BE2C (cell line): ENCODE measurements around the gene ZNF341.

Experiments used
- DNase-seq: peaks from one replicate; pipeline ENCODE4 v3.0.0-alpha.2; 2020
- H3K27me3 ChIP-seq: fragments of 250-450 bp; sonication (Bioruptor Pico); 2 replicates; pipeline ENCODE4 v1.5.1; 2020; ENCODE audit warnings: mild to moderate bottlenecking
- H3K36me3 ChIP-seq: fragments of 250-450 bp; sonication (Bioruptor Pico); 2 replicates; pipeline ENCODE4 v1.5.1; 2020; ENCODE audit warnings: mild to moderate bottlenecking
- H3K4me1 ChIP-seq: fragments of 250-450 bp; sonication (Bioruptor Pico); 2 replicates; pipeline ENCODE4 v1.5.1; 2020
- H3K4me3 ChIP-seq: 2 replicates; pipeline ENCODE4 v1.5.1; 2011; ENCODE audit warnings: low read depth, low read length
- H3K9me3 ChIP-seq: fragments of 250-450 bp; sonication (Bioruptor Pico); 2 replicates; pipeline ENCODE4 v1.5.1; 2020
- CTCF ChIP-seq: IDR thresholded peaks from 2 replicates; pipeline ENCODE4 v1.5.1; 2012; ENCODE audit warnings: mild to moderate bottlenecking, low read depth, low read length

Gene ZNF341

GRCh38 chr20:33757046-33757445 lies 25.2 kb downstream of the ZNF341 start:
- Histone ChIP-seq H3K36me3 (no peaks in the 10 kb centered on the region), H3K4me3 (no peak overlapping the region), H3K9me3 (no peaks in the 10 kb centered on the region), H3K27me3 (no peaks in the 10 kb centered on the region), H3K4me1 (no peaks in the 10 kb centered on the region)
- TF ChIP-seq CTCF: no peak
- no peak for DNase-seq

- no peaks in the 10 kb centered on the region for H3K36me3 ChIP-seq
- H3K4me1 ChIP-seq: no peaks in the 10 kb centered on the region
- H3K27me3 ChIP-seq: no peaks in the 10 kb centered on the region
- no peaks in the 10 kb centered on the region for H3K9me3 ChIP-seq
- no peak for TF ChIP-seq CTCF
- no peak for DNase-seq
- no peak overlapping the region for H3K4me3 ChIP-seq
These were observed 25.7 kb downstream of the ZNF341 start for GRCh38 chr20:33757458-33757857.

GRCh38 chr20:33761698-33762250 lies 30.0 kb downstream of the ZNF341 start:
- DNase-seq: no peak
- Histone ChIP-seq H3K9me3 (no peaks in the 10 kb centered on the region), H3K36me3 (no peaks in the 10 kb centered on the region), H3K27me3 (no peaks in the 10 kb centered on the region), H3K4me1 (no peaks in the 10 kb centered on the region), H3K4me3 (no peak overlapping the region)
- TF ChIP-seq CTCF: no peak

- TF ChIP-seq CTCF: no peak
- peaks cover 2% of the 10 kb centered on the region; the same call in 1 of the 2 replicates for H3K4me1 ChIP-seq
- DNase-seq: no peak
- H3K36me3 ChIP-seq: no peaks in the 10 kb centered on the region
- no peaks in the 10 kb centered on the region for H3K27me3 ChIP-seq
- H3K4me3 ChIP-seq: no peak overlapping the region
- H3K9me3 ChIP-seq: no peaks in the 10 kb centered on the region
These were observed 33.3 kb downstream of the ZNF341 start for GRCh38 chr20:33765099-33765498.

GRCh38 chr20:33765592-33765991 lies 33.8 kb downstream of the ZNF341 start:
- Histone ChIP-seq H3K4me3 (no peak overlapping the region), H3K36me3 (no peaks in the 10 kb centered on the region), H3K27me3 (no peaks in the 10 kb centered on the region), H3K9me3 (no peaks in the 10 kb centered on the region), H3K4me1 (peaks cover 2% of the 10 kb centered on the region; the same call in 1 of the 2 replicates)
- DNase-seq: no peak
- TF ChIP-seq CTCF: no peak

GRCh38 chr20:33766686-33767085 lies 34.9 kb downstream of the ZNF341 start:
- Histone ChIP-seq H3K4me3 (no peak overlapping the region), H3K9me3 (no peaks in the 10 kb centered on the region), H3K27me3 (no peaks in the 10 kb centered on the region), H3K4me1 (peaks cover 2% of the 10 kb centered on the region; the same call in 1 of the 2 replicates), H3K36me3 (no peaks in the 10 kb centered on the region)
- DNase-seq: no peak
- no peak for TF ChIP-seq CTCF
